ENCODE measurements around the gene GALR1.
"Not testable (repeated sequence)": the region's sequence is repeated elsewhere in the genome, so short reads cannot be mapped to it uniquely, and the experiment has no call there.

Gene GALR1, protein sequence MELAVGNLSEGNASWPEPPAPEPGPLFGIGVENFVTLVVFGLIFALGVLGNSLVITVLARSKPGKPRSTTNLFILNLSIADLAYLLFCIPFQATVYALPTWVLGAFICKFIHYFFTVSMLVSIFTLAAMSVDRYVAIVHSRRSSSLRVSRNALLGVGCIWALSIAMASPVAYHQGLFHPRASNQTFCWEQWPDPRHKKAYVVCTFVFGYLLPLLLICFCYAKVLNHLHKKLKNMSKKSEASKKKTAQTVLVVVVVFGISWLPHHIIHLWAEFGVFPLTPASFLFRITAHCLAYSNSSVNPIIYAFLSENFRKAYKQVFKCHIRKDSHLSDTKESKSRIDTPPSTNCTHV
- 0 to 0.13 reads per million in 2 donors for total RNA-seq

DNA sequence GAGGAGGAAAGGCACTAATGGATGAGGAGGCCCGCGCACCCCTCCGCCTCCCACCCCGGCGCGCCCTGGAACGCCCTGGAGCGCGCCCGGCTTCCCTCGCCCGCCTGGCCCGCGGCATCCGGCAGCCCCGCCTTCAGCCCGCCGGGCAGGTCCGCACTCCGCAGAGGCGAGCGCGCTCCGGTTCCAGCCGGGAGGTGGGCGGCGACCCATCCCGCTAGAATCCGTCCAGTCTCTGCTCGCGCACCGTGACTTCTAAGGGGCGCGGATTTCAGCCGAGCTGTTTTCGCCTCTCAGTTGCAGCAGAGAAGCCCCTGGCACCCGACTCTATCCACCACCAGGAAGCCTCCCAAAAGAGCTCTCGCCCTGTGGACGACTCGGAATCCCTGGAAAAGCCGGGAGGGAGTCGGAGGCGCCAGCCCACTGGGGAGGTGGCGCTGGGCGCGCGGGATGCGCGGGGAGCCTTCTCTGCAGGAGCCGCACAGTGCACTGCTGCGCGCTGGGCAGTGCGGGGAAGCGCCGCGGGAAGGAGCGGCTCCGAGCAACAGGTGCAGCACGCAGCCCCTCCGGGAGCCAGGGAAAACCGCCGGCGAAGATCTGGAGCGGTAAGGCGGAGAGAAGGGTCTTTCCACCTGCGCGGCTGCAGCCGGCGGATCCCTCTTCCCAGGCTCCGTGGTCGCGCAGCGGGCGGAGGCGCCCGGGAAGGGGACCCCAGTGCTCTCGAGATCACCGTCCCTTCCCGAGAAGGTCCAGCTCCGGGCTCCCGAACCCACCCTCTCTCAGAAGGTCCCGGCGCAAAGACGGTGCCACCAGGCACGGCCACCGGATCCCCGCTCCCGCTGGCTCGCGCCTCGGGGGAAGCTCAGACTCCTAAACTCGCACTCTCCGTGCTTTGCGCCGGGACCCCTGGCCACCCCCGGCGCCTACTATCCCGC lies at the start of gene GALR1:
TSS of gene GALR1 (plus strand) at position 280 of the 932 bp plus-strand sequence. CDS start 701 bp downstream, outside the sequence.
- DNase-seq, result peak; percentile 6

DNA sequence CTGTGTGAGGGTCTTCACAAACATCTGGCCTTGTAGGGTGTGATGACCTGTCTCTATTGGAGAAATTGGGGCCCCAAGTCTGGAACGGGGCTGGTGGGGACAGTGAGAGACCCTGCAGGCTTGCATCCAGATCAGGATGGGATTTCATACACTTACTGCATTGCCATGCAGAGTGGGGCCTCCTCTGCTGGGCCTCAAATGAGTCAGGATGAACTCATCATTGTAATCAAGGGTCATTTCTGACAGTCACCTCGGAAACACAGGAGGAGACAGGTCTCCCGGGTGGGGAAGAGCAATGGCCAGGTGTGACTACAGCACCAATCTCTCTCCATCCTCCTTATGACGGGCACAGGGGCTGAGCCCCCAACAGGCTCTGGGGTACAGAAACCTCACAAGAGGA lies 48.1 kb upstream of the GALR1 start:
- no peak for DNase-seq

DNA sequence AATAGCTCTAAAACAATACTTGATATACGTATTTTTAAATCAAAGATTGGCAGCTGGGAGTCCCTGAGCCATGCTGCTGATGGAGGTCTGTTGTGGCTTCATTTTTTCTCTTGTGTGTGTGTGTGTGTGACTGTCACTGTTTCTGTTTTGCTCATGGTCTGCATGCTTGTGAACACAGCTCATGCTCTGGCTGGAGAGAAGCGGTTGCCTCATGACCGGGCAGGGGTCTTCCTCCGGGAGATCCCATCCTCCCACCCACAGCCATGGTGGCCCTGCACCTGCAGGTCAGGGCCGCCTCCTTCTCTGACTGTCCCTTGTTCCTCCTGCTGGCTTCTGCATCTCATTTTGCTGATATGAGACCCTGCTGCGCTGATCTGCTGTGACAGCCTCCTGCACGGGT lies 47.3 kb upstream of the GALR1 start:
- DNase-seq, result no peak

DNA sequence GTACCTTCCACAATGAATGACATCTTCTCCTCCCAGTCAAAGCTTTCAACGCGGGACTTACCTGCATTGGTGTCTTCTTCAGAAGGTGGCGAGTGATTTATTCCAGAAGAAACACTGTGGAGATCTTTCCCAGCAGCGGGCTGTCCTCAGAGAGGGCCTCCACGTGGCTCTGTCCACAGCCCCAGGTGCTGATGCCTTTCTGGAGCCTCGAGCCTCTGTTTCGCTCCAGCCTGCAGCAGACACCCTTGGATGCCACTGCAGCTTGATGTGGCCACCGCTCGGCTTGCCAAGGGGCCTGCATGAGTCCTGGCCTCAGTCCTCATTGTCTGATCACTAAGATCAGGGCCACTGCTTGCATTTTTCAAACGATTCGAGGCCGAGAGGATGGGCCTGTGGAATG lies 46.6 kb upstream of the GALR1 start:
- no peak for DNase-seq

DNA sequence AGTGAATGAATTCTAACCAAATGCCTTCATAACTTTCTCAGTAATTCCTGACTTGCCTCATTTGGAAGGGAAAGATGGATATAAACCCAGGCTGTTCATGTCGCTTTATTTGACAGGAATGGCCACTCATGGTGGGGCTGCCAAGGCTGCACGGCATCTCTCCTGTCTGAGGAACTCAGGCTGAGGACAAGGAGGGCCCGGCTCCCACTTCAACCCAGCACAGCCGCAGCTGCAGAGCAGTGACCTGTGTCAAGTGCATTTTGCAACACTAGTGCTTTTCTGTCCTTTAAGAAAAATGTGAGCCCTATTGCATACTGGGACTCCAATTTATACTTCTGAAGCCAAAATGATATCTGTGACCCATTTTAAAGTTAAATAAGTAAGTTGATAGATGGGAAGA lies 45.8 kb upstream of the GALR1 start:
- DNase-seq, result no peak

DNA sequence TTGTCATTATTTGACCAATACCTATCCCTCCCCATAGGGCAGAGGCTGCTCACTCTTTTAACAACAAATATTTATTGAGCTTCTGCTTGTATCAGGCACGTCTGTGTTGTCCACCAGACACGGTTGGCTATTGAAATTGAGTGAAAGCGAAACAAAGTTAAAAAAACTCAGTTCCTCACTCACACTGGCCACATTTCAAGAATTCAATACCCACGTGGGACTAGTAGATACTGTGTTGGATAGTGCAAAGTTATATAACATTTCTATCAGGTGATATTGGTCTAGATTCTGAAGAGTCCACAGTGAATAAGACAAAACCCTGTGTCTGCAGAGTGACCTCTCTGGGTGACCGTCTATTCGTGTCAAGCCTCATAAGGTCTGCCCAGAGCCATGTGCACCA lies 43.9 kb upstream of the GALR1 start:
- DNase-seq, result no peak

DNA sequence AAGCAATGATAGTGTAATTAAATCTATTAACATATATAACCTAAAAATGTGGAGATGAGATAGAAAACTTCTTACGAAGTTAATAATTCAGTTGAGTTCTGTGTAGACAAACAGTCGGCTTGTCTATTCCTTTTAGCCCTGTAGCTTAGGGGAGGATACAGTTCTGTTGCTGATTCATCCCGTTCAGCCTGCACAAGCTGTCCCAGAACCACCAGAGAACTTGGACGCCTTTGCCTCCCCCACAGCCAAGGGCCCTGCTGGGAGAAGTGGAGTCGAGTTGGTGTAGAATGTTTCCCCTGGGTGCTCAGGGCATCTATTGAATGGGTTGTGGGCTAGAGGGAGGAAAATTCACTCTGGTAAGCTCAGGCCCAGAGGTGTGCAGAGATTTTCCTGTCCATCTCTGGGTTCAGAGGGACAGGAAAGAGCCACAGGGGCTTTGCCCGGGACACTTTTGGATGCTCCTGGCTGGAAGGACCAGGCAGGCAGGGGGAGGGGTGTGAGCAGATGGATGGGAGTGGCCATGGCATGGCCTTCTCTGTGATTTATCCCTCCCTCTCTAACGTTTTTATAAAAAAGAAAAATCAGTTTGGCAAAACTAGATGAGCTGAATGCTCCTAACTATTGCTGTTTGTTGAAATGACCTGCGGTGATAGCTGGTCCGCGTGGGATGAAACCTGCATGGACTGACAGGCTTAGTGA lies 42.8 kb upstream of the GALR1 start:
- no peak for DNase-seq

DNA sequence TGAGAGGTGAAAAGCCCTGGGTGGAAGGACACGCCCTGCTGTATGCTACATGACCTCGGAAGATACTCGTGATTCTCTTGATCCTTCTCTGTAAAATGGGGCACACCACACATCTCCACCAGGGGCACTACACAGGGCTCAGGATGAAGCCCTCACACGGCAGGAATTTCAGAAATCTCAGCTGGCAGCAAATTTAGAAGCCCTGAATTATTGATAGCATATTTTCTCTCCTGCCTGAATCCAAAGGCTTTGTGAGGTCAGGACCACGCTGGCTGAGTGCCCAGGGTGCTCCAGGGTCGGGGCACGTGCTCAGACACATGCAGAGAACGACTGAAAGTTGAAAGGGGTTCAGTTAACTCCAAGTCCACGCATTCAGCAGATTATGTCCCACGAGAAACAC lies 42.1 kb upstream of the GALR1 start:
- DNase-seq, result no peak

DNA sequence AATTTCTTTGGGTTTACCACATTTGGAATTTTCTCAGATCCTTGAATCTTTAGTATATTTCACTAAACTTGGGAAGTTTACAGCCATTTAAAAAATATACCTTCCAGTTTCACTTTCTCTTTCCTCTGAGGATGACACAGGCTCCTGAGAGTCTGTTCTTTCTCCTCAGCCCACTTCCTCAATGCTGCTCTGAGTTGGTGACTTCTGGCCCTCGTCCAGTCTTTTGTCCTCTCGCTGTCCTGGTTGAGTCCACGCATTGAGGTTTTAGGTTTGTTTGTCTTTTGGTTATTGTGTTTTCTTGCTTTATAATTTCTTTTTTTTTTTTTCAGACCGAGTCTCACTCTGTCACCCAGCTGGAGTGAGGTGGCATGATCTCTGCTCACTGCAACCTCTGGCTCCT lies 40.7 kb upstream of the GALR1 start:
- DNase-seq, result no peak

DNA sequence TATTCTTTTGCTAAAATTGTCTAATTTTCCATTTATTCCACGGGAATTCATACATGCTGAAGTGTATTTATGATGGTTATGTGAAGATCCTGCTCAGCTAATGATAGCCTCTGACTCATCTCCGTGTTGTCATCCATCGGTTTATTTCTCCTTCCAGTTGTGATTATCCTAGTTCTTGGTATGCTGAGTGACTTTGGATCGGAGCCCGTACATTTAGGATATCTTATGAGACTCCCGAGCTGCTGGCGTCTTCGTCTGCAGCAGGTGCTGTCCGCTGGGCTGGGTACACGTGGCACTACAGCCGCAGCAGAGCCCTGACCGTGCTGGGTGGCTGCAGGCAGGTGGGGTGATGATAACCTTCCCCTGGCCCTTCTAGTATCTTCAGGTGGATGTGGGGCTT lies 40.1 kb upstream of the GALR1 start:
- no peak for DNase-seq

DNA sequence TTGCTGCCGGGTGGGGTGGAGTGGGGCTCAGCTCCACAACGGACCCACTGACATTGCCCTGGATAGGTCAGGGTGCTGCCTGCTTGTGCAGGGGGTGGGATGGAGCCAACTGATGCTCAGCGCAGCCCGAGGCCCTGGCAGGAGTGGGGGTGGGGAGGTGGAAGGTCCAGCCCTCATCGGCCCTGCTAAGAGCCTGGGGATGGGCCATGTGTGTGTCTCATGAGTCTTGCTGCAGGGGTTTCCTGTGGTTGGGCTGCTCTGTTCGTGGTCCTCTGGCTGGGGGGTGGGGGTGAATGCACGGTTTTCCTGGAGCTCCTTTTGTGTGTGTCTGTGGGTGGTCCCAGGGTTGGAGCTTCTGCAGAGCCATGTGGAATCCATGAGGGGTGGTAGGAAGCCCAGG lies 39.4 kb upstream of the GALR1 start:
- no peak for DNase-seq

DNA sequence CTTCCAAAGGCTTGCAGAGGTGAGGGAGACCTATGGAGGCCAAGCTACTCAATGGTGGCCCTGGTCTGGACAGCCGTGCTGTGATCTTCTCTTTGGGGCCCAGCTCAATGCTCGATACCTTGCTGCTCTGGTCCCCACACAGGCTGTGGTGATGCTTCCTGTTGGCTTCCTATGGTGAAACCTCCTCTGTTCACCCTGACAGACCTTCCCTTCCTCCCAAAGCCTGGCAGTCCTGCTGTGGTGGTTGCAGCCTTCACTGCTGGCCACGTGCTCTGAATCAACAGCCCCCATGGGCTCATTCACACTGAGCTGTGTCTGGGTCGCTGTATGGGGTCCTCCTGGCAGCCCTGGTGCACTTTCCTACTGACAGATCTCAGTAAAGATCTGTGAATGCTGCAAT lies 31.0 kb upstream of the GALR1 start:
- no peak for DNase-seq

DNA sequence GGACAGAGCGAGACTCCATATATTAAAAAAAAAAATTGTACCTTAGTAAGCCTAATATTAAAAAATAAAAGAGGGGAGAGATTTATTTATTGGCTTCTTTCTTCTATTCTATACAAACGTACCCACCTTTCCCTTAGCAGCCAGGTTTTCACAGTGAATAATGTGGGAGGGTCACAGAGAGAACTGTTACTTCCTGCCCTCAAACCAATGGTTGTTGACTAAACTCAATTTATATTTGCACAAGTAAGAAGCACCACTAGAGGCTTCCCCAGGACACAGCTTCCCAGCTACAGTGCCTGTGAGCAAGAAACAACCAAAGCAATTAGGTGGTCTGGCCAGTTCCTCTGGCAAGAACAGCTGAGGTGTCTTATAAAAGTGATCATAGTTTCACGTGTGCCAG lies 28.9 kb upstream of the GALR1 start:
- no peak for DNase-seq

DNA sequence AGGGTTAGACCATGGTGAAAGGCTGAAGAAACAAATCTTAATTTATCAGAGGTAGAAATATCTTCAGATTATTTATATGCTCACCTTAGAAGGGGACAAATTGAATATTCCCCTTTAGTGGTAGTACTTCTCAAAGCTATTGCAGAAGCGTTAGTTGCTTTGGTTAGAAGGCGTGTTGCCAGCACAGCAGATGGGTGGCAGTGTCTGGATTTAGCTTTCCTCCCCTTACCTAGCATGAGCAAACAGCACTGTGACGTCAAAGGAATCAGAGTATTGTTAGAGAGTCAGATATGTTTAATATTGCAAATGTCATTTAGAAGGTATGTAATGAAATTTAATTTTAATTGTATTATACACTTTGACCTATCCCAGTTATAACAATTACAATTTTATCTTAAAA lies 27.2 kb upstream of the GALR1 start:
- DNase-seq, result no peak

DNA sequence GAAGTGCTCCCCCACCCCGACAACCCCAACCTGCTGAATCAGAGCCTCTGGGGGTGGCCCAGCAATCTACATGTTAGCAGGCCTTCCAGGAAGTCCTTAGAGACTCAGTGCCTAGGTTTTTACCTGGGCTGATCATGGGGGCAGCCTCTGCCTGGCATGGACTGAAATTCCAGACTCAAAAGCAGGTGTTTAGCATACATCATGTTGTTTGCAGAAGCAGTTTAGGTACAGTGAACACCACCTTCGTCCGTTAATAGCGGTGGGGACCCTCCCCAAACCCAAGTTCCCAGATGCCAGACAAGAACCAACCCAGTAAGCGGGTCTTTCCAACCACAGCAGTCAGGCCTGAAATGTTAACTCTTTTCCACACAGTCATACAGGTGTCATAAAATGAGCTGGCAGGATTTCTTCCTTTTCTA lies 26.4 kb upstream of the GALR1 start:
- no peak for DNase-seq

DNA sequence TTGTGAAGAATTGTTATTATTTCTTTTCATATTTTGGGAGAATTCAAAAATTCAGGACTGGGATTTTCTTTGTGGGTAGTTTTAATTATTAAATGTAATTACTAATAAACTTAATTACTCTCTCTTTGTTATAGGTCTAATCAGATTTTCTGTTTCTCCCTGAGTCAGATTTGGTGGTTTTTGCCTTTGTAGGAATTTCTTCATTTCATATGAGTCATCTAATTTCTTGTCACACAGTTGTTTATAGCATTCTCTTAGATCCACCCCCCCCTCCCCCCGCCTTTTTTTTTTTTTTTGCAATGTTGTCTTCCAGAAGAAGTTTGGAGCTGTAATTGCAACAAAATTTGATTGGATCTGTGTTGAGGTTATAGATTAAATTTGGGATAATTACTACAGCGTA lies 26.0 kb upstream of the GALR1 start:
- no peak for DNase-seq

DNA sequence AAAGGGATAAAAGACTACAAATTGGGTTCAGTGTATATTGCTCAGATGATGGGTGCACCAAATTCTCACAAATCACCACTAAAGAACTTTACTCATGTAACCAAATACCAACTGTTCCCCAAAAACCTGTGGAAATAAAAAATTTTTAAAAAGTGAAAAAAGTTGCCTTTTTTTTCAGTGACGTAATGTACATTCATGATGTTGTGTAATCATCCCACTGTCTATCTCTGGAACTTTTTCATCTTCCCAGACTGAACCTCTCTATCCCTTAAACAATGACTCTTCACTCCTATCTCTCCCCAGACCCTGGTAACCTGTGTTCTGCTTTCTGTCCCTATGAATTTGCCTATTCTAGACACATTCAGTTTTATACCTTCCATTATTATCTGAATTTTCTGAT lies 19.0 kb upstream of the GALR1 start:
- no peak for DNase-seq

DNA sequence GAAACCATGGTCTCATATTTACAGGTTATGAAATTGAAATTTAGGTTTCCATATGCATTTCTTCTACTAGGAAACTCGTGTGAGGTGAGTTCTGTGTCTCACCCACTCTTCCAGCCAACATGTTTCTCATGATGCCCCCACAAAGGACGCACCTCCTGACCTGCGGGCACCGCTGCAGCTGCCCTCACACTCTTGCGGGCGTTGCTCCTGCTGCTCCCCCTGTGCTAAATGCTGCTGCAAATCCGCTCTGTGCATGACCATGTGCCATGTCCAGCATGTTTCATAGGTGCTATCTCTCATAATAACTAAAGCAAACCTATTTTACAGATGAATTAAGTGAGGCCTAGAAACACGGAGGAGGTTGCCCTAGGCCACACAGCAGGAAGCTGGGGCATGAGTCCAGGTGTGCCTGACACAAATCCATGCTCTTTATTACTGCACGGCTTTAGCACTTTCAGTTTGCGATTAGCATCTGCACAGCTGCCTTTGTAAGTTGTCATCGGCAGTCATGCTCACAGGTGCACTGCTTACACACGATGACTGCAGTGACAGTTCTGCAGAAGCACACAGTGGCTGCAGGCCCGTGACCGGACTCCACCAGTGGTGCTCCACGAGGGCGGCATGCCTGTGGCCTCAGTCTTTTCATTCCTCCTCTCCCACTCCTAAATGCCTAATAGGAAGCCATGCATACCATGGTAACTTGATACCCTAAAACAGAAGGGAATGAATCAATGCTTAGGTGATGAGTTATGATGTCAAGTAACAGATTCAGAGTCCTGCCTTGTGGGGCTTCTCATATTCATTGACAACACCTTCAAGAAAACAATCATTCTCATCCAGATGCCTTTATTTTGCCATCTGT lies 14.9 kb upstream of the GALR1 start:
- no peak for DNase-seq

DNA sequence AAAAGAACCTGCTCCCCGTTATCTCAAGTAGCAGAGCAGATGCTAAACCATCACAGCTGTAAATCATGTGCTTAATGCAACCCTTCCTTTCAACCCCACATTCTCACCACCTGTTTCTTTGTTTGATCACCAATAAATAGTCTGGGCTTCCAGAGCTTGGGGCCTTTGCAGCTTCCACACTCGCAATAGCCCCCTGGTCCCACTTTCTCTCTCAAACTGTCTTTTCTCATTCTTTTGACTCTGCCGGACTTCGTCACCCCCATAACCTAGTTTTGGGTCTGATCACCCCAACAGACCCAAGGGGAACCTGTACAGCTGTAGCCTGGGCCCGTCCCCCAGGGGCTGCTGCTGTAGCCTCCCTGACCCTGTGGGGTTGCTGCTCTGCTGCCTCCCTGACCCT lies 10.4 kb upstream of the GALR1 start:
- DNase-seq, result not testable (repeated sequence)

DNA sequence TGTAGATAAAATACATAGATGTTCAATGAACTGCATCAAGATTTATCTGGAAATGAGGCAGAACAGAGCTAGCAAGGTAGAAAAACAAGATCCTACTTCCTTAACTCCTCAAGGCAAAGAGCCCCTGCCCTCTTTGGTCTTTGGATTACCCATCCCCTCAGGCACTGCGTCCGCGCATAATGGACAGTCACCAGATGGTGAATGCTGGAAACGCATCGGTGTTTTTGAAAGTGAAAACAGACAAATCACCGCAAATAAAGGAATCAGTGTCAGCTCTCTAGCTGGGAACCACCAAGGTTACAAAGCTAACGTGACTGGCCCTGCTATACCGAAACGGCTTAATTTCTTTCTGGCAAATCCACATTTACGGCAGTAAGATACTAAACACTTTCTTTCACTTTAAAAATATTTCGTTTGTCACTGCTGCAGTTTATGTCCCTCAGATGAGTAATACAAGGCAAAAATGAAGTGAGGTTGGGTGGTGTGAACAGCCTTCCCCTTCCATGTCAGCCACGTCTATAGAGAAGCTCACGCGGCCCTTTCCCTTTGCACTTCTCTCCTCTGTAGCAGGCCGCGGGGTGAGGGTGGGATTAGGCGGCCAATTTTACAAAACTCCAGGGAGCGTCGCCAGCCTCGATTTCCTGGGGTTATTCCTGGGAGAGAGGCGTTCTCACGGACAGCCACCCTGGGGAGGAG lies 627 bp upstream of the GALR1 start:
- no peak for DNase-seq

DNA sequence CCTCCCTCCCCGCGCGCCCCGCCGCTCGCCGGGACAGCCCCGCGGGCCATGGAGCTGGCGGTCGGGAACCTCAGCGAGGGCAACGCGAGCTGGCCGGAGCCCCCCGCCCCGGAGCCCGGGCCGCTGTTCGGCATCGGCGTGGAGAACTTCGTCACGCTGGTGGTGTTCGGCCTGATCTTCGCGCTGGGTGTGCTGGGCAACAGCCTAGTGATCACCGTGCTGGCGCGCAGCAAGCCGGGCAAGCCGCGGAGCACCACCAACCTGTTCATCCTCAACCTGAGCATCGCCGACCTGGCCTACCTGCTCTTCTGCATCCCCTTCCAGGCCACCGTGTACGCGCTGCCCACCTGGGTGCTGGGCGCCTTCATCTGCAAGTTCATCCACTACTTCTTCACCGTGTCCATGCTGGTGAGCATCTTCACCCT lies 865 bp downstream of the GALR1 start:
- peak; percentile 6 for DNase-seq
